C4-2B (cell line): ENCODE measurements around the gene PEX14.

ENCODE experiments used
- CTCF ChIP-seq: fragments of 450-650 bp; conservative IDR thresholded peaks from 2 replicates; pipeline ENCODE4 v1.5.1; 2017; ENCODE audit warnings: mild to moderate bottlenecking
- ZFX ChIP-seq: fragments of 450-650 bp; IDR thresholded peaks from 2 replicates; pipeline ENCODE4 v1.6.1; 2017

GRCh38 chr1:10588640-10589039 is 113.9 kb downstream of the PEX14 start:
- TF ChIP-seq CTCF (no peak), ZFX (no peak)
